ENCODE measurements around the gene XPOT.
"Not testable (repeated sequence)": the region's sequence is repeated elsewhere in the genome, so short reads cannot be mapped to it uniquely, and the experiment has no call there.

- not testable (repeated sequence) for TF ChIP-seq CTCF, POLR2A (IDR thresholded peaks at IDR 0.05)
These were observed 43.0 kb upstream of the XPOT start for GRCh38 chr12:64361173-64361572.

Measured in testis (tissue), 2 donors.